Choroid plexus epithelial cell (primary cell): ENCODE results near the gene VAC14.
A peak's percentile ranks its signal among the peaks of the same experiment; 100 is the strongest.

Experiments
- DNase-seq: peaks from one replicate; pipeline ENCODE4 v3.0.0-alpha.2; 2010; ENCODE audit warnings: low read depth
- H3K4me3 ChIP-seq: 2 replicates; pipeline ENCODE4 v1.5.1; 2011; ENCODE audit warnings: low read depth, mild to moderate bottlenecking, control low read depth, low read length, moderate library complexity
- TF ChIP-seq, protein P1 (sequence below): conservative IDR thresholded peaks from 2 replicates; pipeline ENCODE4 v1.5.1; 2011; ENCODE audit warnings: low read depth, mild to moderate bottlenecking, control low read depth, inconsistent platforms, low read length, moderate library complexity

Gene VAC14

GRCh38 chr16:70749681-70750601 is 51.0 kb downstream of the VAC14 start:
- TF ChIP-seq, protein P1, sequence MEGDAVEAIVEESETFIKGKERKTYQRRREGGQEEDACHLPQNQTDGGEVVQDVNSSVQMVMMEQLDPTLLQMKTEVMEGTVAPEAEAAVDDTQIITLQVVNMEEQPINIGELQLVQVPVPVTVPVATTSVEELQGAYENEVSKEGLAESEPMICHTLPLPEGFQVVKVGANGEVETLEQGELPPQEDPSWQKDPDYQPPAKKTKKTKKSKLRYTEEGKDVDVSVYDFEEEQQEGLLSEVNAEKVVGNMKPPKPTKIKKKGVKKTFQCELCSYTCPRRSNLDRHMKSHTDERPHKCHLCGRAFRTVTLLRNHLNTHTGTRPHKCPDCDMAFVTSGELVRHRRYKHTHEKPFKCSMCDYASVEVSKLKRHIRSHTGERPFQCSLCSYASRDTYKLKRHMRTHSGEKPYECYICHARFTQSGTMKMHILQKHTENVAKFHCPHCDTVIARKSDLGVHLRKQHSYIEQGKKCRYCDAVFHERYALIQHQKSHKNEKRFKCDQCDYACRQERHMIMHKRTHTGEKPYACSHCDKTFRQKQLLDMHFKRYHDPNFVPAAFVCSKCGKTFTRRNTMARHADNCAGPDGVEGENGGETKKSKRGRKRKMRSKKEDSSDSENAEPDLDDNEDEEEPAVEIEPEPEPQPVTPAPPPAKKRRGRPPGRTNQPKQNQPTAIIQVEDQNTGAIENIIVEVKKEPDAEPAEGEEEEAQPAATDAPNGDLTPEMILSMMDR: no peak
- peak; percentile 31 for DNase-seq
- H3K4me3 ChIP-seq: no peak overlapping the region

GRCh38 chr16:70749006-70749678 is 51.8 kb downstream of the VAC14 start:
- TF ChIP-seq, protein P1: no peak

GRCh38 chr16:70747703-70748631 is 53.0 kb downstream of the VAC14 start:
- TF ChIP-seq, protein P1: no peak
- peak; percentile 35 for DNase-seq
- no peak overlapping the region for H3K4me3 ChIP-seq

More at GRCh38 chr16:70749006-70749678, 51.8 kb downstream of the VAC14 start:
- no peak overlapping the region for H3K4me3 ChIP-seq
- DNase-seq: no peak

DNA sequence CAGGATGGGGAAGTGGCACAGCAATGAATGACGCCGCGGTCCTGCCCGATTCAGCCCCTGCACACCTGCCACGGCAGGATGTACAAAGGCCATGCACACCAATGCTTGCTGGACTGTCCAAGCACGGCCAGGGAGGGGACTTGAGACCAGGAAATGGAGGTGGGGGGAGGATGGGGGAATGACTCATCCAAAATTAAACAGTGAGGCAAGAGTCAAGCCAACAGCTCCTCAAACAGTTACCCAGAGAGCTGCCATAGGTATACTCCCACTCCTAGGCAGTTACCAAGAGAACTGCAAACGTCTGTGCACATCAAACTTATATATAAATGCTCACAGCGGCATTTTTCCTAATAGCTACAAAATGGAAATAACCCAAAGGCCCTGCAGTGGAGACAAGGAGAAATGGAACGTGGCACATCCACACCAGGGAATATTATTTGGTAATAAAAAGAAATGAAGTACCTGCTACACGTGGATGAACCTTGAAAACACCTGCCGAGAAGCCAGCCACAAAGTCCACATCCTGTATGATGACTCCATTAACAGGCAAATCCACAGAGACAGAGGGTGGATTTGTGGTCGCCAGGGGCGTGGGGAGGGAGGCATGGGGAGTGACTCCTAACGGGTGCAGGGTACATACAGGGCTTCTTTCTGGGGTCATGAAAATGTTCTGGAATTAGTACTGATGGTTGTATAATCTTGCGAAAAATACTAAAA is 54.1 kb downstream of the VAC14 start:
- peak; percentile 83 for DNase-seq
- TF ChIP-seq, protein P1: no peak
- no peak overlapping the region for H3K4me3 ChIP-seq

- TF ChIP-seq, protein P1: no peak
- H3K4me3 ChIP-seq: no peak overlapping the region
- peak; percentile 55 for DNase-seq
These were observed 54.8 kb downstream of the VAC14 start for GRCh38 chr16:70746040-70746707.
